ENCODE results near the gene NSUN4. TPM values are rescaled to one million over a fixed set of nuclear protein-coding genes. Genes with fewer than 3 reads are reported as not detected.

NSUN4 gene
- polyA plus RNA-seq, 3 donors: 8.5 to 12.8 (median 10.4) TPM

DNA sequence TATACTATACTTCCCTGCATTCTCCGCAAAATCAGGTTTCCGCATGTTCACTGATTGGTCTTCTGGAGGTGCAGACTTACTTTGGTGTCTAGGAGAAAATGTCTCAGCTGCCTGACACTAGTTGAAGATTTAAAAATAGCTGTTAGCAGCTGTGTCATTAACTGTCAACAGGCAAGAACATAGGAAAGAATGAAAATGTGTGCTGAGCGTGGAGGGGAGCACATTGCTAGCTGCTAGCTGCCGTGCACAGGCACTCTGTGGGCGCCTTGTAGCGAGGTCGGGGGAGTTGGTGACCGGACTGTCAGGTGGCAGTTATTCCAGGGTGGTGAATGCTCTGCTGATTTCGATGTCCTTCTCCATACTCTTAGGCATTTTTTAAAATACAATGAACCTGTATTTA, 58.7 kb downstream of the NSUN4 start:
- intact Hi-C loops (cut with micrococcal nuclease): no loop called here
- Histone ChIP-seq H3K4me2 (replicated peaks; ENCODE audit: extremely low read depth, low read length, poor library complexity, severe bottlenecking) (no peak overlapping the region), H4K20me1 (ENCODE audit: insufficient read depth, low read length) (no peaks in the 10 kb centered on the region), H3K4me3 (replicated peaks in 1 of 3; ENCODE audit: low read depth in 2 of 3, low read length in 3 of 3) (no peak overlapping the region), H3K27ac (ENCODE audit: low read depth in 1 of 2, low read length in 2 of 2) (no peak overlapping the region), H2AFZ (ENCODE audit: insufficient read depth, low read depth, low read length, poor library complexity, severe bottlenecking) (no peak overlapping the region), H3K9me3 (replicated peaks in 1 of 2; ENCODE audit: control insufficient read depth in 1 of 2, insufficient read depth in 1 of 2, low read length in 2 of 2) (no peaks in the 10 kb centered on the region), H3K9ac (ENCODE audit: insufficient read depth, low read length, poor library complexity, severe bottlenecking) (no peak overlapping the region), H3K79me2 (ENCODE audit: insufficient read depth, low read length) (peaks cover 42% of the 10 kb centered on the region), H3K27me3 (ENCODE audit: control insufficient read depth in 2 of 2, insufficient read depth in 2 of 2, low read length in 2 of 2) (no peaks in the 10 kb centered on the region), H3K36me3 (replicated peaks in 1 of 2; ENCODE audit: control insufficient read depth in 1 of 2, insufficient read depth in 2 of 2, low read length in 2 of 2) (no peaks in the 10 kb centered on the region), H3K4me1 (ENCODE audit: control insufficient read depth in 1 of 2, insufficient read depth in 2 of 2, low read length in 2 of 2) (peaks cover 61 to 70% of the 10 kb centered on the region in 2 donors)
- peaks cover 0 to 3% (median 0%) of the 10 kb centered on the region in 7 donors for H3K9me3 Mint-ChIP-seq
- peaks cover 7 to 15% of the 10 kb centered on the region in 2 donors for H3K36me3 Mint-ChIP-seq
- TF ChIP-seq, protein P1, sequence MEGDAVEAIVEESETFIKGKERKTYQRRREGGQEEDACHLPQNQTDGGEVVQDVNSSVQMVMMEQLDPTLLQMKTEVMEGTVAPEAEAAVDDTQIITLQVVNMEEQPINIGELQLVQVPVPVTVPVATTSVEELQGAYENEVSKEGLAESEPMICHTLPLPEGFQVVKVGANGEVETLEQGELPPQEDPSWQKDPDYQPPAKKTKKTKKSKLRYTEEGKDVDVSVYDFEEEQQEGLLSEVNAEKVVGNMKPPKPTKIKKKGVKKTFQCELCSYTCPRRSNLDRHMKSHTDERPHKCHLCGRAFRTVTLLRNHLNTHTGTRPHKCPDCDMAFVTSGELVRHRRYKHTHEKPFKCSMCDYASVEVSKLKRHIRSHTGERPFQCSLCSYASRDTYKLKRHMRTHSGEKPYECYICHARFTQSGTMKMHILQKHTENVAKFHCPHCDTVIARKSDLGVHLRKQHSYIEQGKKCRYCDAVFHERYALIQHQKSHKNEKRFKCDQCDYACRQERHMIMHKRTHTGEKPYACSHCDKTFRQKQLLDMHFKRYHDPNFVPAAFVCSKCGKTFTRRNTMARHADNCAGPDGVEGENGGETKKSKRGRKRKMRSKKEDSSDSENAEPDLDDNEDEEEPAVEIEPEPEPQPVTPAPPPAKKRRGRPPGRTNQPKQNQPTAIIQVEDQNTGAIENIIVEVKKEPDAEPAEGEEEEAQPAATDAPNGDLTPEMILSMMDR (IDR thresholded peaks at IDR 0.05): no peak
- no peak overlapping the region for H3K4me3 Mint-ChIP-seq
- no peak for DNase-seq
- WGBS (ENCODE audit: insufficient coverage): 80% methylated on average over 1 of the region's 9 CpGs
- peak overlapping the region in 1 of 7 donors; percentile 60 for H3K27ac Mint-ChIP-seq
- peaks cover 2 to 9% (median 3%) of the 10 kb centered on the region in 3 donors for H3K27me3 Mint-ChIP-seq (ENCODE audit: low read depth in 3 of 3)
- H3K4me1 Mint-ChIP-seq: peaks cover 75% of the 10 kb centered on the region

DNA sequence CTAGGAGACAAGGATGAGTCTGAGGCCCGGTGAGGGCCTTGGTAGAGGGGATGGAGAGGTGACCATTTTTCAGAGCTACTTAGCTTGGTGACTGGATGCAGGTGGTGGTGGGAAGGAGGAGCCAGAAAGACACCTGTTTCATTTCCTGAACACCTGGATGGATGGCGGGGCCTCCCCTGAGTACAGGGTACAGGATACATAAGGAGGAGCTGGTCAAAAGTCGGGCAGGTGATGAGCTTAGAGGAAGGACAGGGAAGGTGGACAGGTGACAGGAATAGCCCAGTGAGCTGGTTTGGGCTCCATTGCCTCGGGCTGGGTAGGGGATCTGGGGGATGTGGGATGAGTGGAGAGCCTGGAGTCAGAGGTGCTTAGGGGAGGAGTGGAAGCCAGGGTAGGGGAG, 59.8 kb downstream of the NSUN4 start:
- H3K4me2 ChIP-seq (replicated peaks; ENCODE audit: extremely low read depth, low read length, poor library complexity, severe bottlenecking): no peak overlapping the region
- no peak overlapping the region for H3K27ac ChIP-seq (ENCODE audit: low read depth in 1 of 2, low read length in 2 of 2)
- peaks cover 62 to 70% of the 10 kb centered on the region in 2 donors for H3K4me1 ChIP-seq (ENCODE audit: control insufficient read depth in 1 of 2, insufficient read depth in 2 of 2, low read length in 2 of 2)
- H3K9ac ChIP-seq (ENCODE audit: insufficient read depth, low read length, poor library complexity, severe bottlenecking): no peak overlapping the region
- Mint-ChIP-seq H3K27ac (peak overlapping the region in 2 of 7 donors; percentile 41 to 52), H3K9me3 (no peaks in the 10 kb centered on the region), H3K4me1 (peaks cover 73% of the 10 kb centered on the region), H3K27me3 (ENCODE audit: low read depth in 3 of 3) (peaks cover 0 to 2% (median 2%) of the 10 kb centered on the region in 3 donors), H3K36me3 (peaks cover 7 to 15% of the 10 kb centered on the region in 2 donors), H3K4me3 (no peak overlapping the region)
- no peaks in the 10 kb centered on the region for H4K20me1 ChIP-seq (ENCODE audit: insufficient read depth, low read length)
- no peak overlapping the region for H3K4me3 ChIP-seq (replicated peaks in 1 of 3; ENCODE audit: low read depth in 2 of 3, low read length in 3 of 3)
- H3K27me3 ChIP-seq (ENCODE audit: control insufficient read depth in 2 of 2, insufficient read depth in 2 of 2, low read length in 2 of 2): no peaks in the 10 kb centered on the region
- no peaks in the 10 kb centered on the region for H3K36me3 ChIP-seq (replicated peaks in 1 of 2; ENCODE audit: control insufficient read depth in 1 of 2, insufficient read depth in 2 of 2, low read length in 2 of 2)
- H2AFZ ChIP-seq (ENCODE audit: insufficient read depth, low read depth, low read length, poor library complexity, severe bottlenecking): no peak overlapping the region
- H3K9me3 ChIP-seq (replicated peaks in 1 of 2; ENCODE audit: control insufficient read depth in 1 of 2, insufficient read depth in 1 of 2, low read length in 2 of 2): no peaks in the 10 kb centered on the region
- TF ChIP-seq, protein P1 (IDR thresholded peaks at IDR 0.05): no peak
- H3K79me2 ChIP-seq (ENCODE audit: insufficient read depth, low read length): peaks cover 32% of the 10 kb centered on the region
- DNase-seq: no peak
- 78% methylated on average over 4 of the region's 4 CpGs for WGBS (ENCODE audit: insufficient coverage)
- intact Hi-C loops (cut with micrococcal nuclease): loop anchor here in 1 of 2 donors (5.0 to 10.0 kb wide), 2 partner anchors 33 to 324 kb away; no protein-coding TSS in a partner anchor
